H1 (cell line): ENCODE results near the gene NOTUM. TPM values are rescaled to one million over a fixed set of nuclear protein-coding genes. Genes with fewer than 3 reads are reported as not detected.

Experiments
- CTCF ChIA-PET: fragments of 300-600 bp; sonication (Branson Sonifier 250); formaldehyde crosslinking; loops from one replicate; lab custom pipeline; 2021; ENCODE audit not compliant: partially characterized antibody; lab: Charles Lee
- POLR2A ChIA-PET: fragments of 300-600 bp; sonication (Branson Sonifier 250); formaldehyde crosslinking; loops from one replicate; lab custom pipeline; 2021; ENCODE audit warnings: inconsistent platforms; ENCODE audit not compliant: partially characterized antibody; lab: Charles Lee
- DNase-seq, 2 experiments: peaks; one replicate each; pipeline versions ENCODE4 v3.0.0 to v3.0.0-alpha.2; 2010 to 2022; ENCODE audit warnings: low spot score in 2 of 2, low read depth in 1 of 2, mixed read lengths in 1 of 2
- FAIRE-seq: peaks from 2 replicates; lab custom pipeline; 2011; peaks lifted over from hg19 to GRCh38; lab: Jason Lieb, UNC
- H2AFZ ChIP-seq: 2 replicates; pipeline ENCODE4 v1.8.1; 2012; ENCODE audit warnings: low read length, inconsistent platforms
- H2AK5ac ChIP-seq: 2 replicates; pipeline ENCODE4 v1.6.1; 2013; ENCODE audit warnings: low read depth, low read length
- H2BK120ac ChIP-seq: replicated peaks from 2 replicates; pipeline ENCODE3; 2013; ENCODE audit warnings: low read depth, low read length, inconsistent platforms
- H2BK12ac ChIP-seq: 2 replicates; pipeline ENCODE4 v1.6.1; 2013; ENCODE audit warnings: low read depth, low read length
- H2BK15ac ChIP-seq: 2 replicates; pipeline ENCODE4 v1.6.1; 2013; ENCODE audit warnings: low read length
- H2BK20ac ChIP-seq: 2 replicates; pipeline ENCODE4 v1.6.1; 2013; ENCODE audit warnings: low read length
- H2BK5ac ChIP-seq: 2 replicates; pipeline ENCODE4 v1.6.1; 2013; ENCODE audit warnings: low read depth, low read length
- H3K14ac ChIP-seq: 2 replicates; pipeline ENCODE4 v1.6.1; 2013; ENCODE audit warnings: inconsistent platforms; ENCODE audit not compliant: insufficient read length
- H3K18ac ChIP-seq: 2 replicates; pipeline ENCODE4 v1.6.1; 2013; ENCODE audit warnings: low read length; ENCODE audit errors: extremely low read depth
- H3K23ac ChIP-seq: 2 replicates; pipeline ENCODE4 v1.6.1; 2013; ENCODE audit warnings: inconsistent platforms; ENCODE audit not compliant: insufficient read length
- H3K23me2 ChIP-seq: 2 replicates; pipeline ENCODE4 v1.6.1; 2013; ENCODE audit warnings: low read depth, low read length
- H3K27ac ChIP-seq: 2 replicates; pipeline ENCODE4 v1.6.1; 2011; ENCODE audit warnings: low read depth, low read length, inconsistent platforms
- H3K27me3 ChIP-seq, 4 experiments: replicated peaks in 1 of 4; 1 replicate in 1 of 4; 2 replicates in 3 of 4; pipeline versions ENCODE4 v1.6.1 to v1.8.1; 2011 to 2013; ENCODE audit warnings: low read length in 3 of 4, mild to moderate bottlenecking in 3 of 4, inconsistent platforms in 2 of 4, mixed read lengths in 2 of 4, moderate library complexity in 1 of 4; ENCODE audit not compliant: control insufficient read depth in 3 of 4, insufficient read depth in 3 of 4; ENCODE audit errors: extremely low read depth in 1 of 4
- H3K36me3 ChIP-seq, 4 experiments: 2 replicates each; pipeline versions ENCODE4 v1.6.1 to v1.8.1; 2011 to 2013; ENCODE audit warnings: mild to moderate bottlenecking in 4 of 4, low read length in 3 of 4, moderate library complexity in 2 of 4, control low read depth in 1 of 4, inconsistent platforms in 1 of 4; ENCODE audit not compliant: insufficient read depth in 4 of 4, control insufficient read depth in 2 of 4
- H3K4ac ChIP-seq: replicated peaks from 2 replicates; pipeline ENCODE3; 2013; ENCODE audit warnings: low read length, low read depth, mixed read lengths, inconsistent platforms; ENCODE audit not compliant: insufficient read length
- H3K4me1 ChIP-seq, 4 experiments: replicated peaks in 1 of 4; 1 replicate in 1 of 4; 2 replicates in 3 of 4; pipeline versions ENCODE4 v1.6.1 to v1.8.1; 2011 to 2013; ENCODE audit warnings: low read length in 3 of 4, inconsistent platforms in 2 of 4, mixed read lengths in 1 of 4; ENCODE audit not compliant: insufficient read depth in 4 of 4, control insufficient read depth in 3 of 4
- H3K4me2 ChIP-seq, 2 experiments: 2 replicates each; pipeline versions ENCODE4 v1.6.1 to v1.8.1; 2011 to 2013; ENCODE audit warnings: low read depth in 2 of 2, low read length in 2 of 2, control low read depth in 1 of 2, inconsistent platforms in 1 of 2, mild to moderate bottlenecking in 1 of 2; ENCODE audit not compliant: insufficient read depth in 1 of 2
- H3K4me3 ChIP-seq, 4 experiments: fragments of 200-600, 300-600 bp in 1 of 4; sonication (generic), shearing (Covaris generic), sonication (Bioruptor Twin) in 1 of 4; 2 replicates each; pipeline versions ENCODE4 v1.5.1 to v1.8.1; 2011 to 2016; ENCODE audit warnings: low read length in 4 of 4, low read depth in 3 of 4, control low read depth in 2 of 4, inconsistent platforms in 2 of 4, mild to moderate bottlenecking in 2 of 4, mixed read lengths in 1 of 4, moderate library complexity in 1 of 4; ENCODE audit not compliant: insufficient read depth in 2 of 4; ENCODE audit errors: extremely low read depth in 1 of 4
- H3K56ac ChIP-seq: replicated peaks from 2 replicates; pipeline ENCODE3; 2013; ENCODE audit warnings: low read depth, mild to moderate bottlenecking, mixed read lengths, low read length, inconsistent platforms; ENCODE audit not compliant: insufficient read length
- H3K79me1 ChIP-seq: 2 replicates; pipeline ENCODE4 v1.6.1; 2013; ENCODE audit warnings: low read depth, low read length, control low read depth
- H3K79me2 ChIP-seq, 2 experiments: 2 replicates each; pipeline versions ENCODE4 v1.6.1 to v1.8.1; 2012 to 2013; ENCODE audit warnings: low read length in 2 of 2, mild to moderate bottlenecking in 2 of 2, inconsistent platforms in 1 of 2; ENCODE audit not compliant: insufficient read depth in 2 of 2, control insufficient read depth in 1 of 2
- H3K9ac ChIP-seq, 4 experiments: replicated peaks in 1 of 4; 1 replicate in 1 of 4; 2 replicates in 3 of 4; pipeline versions ENCODE4 v1.6.1 to v1.8.1; 2011 to 2013; ENCODE audit warnings: low read depth in 3 of 4, low read length in 3 of 4, control low read depth in 2 of 4, mild to moderate bottlenecking in 2 of 4, moderate library complexity in 2 of 4, inconsistent platforms in 1 of 4; ENCODE audit errors: extremely low read depth in 1 of 4
- H3K9me3 ChIP-seq, 2 experiments: 2 replicates each; pipeline versions ENCODE4 v1.6.1 to v1.8.1; 2012 to 2013; ENCODE audit warnings: mild to moderate bottlenecking in 2 of 2, moderate library complexity in 2 of 2, control low read depth in 1 of 2, inconsistent platforms in 1 of 2, low read depth in 1 of 2, low read length in 1 of 2, mixed read lengths in 1 of 2; ENCODE audit not compliant: insufficient read depth in 2 of 2
- H4K20me1 ChIP-seq, 2 experiments: replicated peaks in 1 of 2; 2 replicates each; pipeline versions ENCODE3 to v1.8.1; 2011 to 2013; ENCODE audit warnings: inconsistent platforms in 2 of 2, low read length in 2 of 2, mild to moderate bottlenecking in 1 of 2; ENCODE audit not compliant: insufficient read depth in 2 of 2, control insufficient read depth in 1 of 2
- H4K5ac ChIP-seq: 2 replicates; pipeline ENCODE4 v1.6.1; 2013; ENCODE audit warnings: low read length, low read depth, mixed read lengths, inconsistent platforms; ENCODE audit not compliant: insufficient read length
- H4K8ac ChIP-seq: 2 replicates; pipeline ENCODE4 v1.8.0; 2013; ENCODE audit warnings: mild to moderate bottlenecking, moderate library complexity, low read length, inconsistent platforms; ENCODE audit not compliant: insufficient read depth; ENCODE audit errors: extremely low read depth
- H4K91ac ChIP-seq: replicated peaks from 2 replicates; pipeline ENCODE3; 2013; ENCODE audit warnings: low read length, mixed read lengths, inconsistent platforms; ENCODE audit not compliant: insufficient read length
- ASH2L ChIP-seq: fragments of 200-600, 300-600 bp; sonication (generic); IDR thresholded peaks from one replicate; pipeline ENCODE4 v1.7.1; 2017; ENCODE audit warnings: low read length
- ATF3 ChIP-seq: IDR thresholded peaks from 2 replicates; pipeline ENCODE4 v1.6.1; 2011; ENCODE audit warnings: low read depth, mild to moderate bottlenecking, low read length; ENCODE audit not compliant: insufficient read depth
- CBX5 ChIP-seq: fragments of 300-800, 300-1000 bp; sonication (generic); IDR thresholded peaks from 2 replicates; pipeline ENCODE4 v1.7.1; 2016; ENCODE audit warnings: antibody characterized with exemption, low read length, low read depth
- CBX8 ChIP-seq: fragments of 300-800, 300-1000 bp; sonication (generic); IDR thresholded peaks from 2 replicates; pipeline ENCODE4 v1.7.1; 2016; ENCODE audit warnings: low read depth, low read length, borderline replicate concordance
- CTCF ChIP-seq, 3 experiments: IDR thresholded peaks; 1 replicate in 2 of 3; 2 replicates in 1 of 3; pipeline versions ENCODE4 v1.5.1 to v1.6.1; 2011; ENCODE audit warnings: low read length in 3 of 3, mild to moderate bottlenecking in 3 of 3, inconsistent platforms in 2 of 3, low read depth in 1 of 3, moderate library complexity in 1 of 3; ENCODE audit not compliant: insufficient read depth in 1 of 3; ENCODE audit errors: control extremely low read depth in 1 of 3
- SP1 ChIP-seq: IDR thresholded peaks from 2 replicates; pipeline ENCODE4 v1.6.1; 2011; ENCODE audit warnings: low read depth, low read length
- SRF ChIP-seq: IDR thresholded peaks from 2 replicates; pipeline ENCODE4 v1.6.1; 2011; ENCODE audit warnings: mild to moderate bottlenecking, low read depth, low read length, moderate library complexity
- TAF7 ChIP-seq: optimal IDR thresholded peaks from 2 replicates; pipeline ENCODE3; 2011; ENCODE audit warnings: low read depth, mild to moderate bottlenecking, inconsistent platforms, low read length, moderate library complexity, borderline replicate concordance
- WGBS, 2 experiments: shearing (Covaris generic) in 1 of 2; methylation state at CpG; one replicate each; pipeline versions ENCODE4 v1.1.6 to v1.1.7; 2013 to 2015; ENCODE audit warnings: low lambda C conversion rate in 2 of 2, mixed read lengths in 2 of 2, inconsistent platforms in 1 of 2, low coverage in 1 of 2, missing lambda C conversion rate in 1 of 2; ENCODE audit not compliant: insufficient replicate concordance in 2 of 2, insufficient coverage in 1 of 2, insufficient read length in 1 of 2; ENCODE audit errors: extremely low coverage in 1 of 2, missing lambda C conversion rate in 1 of 2; 5-methylcytosine and 5-hydroxymethylcytosine counted together
- polyA plus RNA-seq, 7 experiments: library from polyadenylated mRNA; depleted of rRNA in 3 of 7; stranded (reverse) in 5 of 7; unstranded in 2 of 7; fragments of >200 nt in 5 of 7; fragments of 200-250 nt in 2 of 7; gene quantifications; 1 replicate in 5 of 7; 2 replicates in 1 of 7; 4 replicates in 1 of 7; pipeline versions ENCODE4 v1.2.1 to v1.2.3, GENCODE V29; 2011 to 2013; ENCODE audit warnings: missing spikeins in 2 of 7, mixed read lengths in 2 of 7
- total RNA-seq: library from RNA; stranded (reverse); fragmentation: NEBNext Ultra II Directional; extraction: Animal tissue kit (Norgen Biotek cat#: 25700); gene quantifications from 2 replicates; pipeline ENCODE4 v1.2.1, GENCODE V29; 2021

NOTUM gene
- total and polyA plus RNA-seq, 2 of the 8 experiments (the other 6 are each of a cell fraction or from before 2014, with no cell fraction given): 0.45 to 0.76 TPM

GRCh38 chr17:81914103-81914850 lies 46.7 kb downstream of the NOTUM start:
- no peak overlapping the region for H2BK15ac ChIP-seq
- POLR2A ChIA-PET: interaction anchor here (0.9 to 8.7 kb wide), 5 partner anchors 8 to 102 kb away, joined by 3 to 135 read pairs (median 3); partner anchors contain the start of gene MAFG
- peaks cover 5% of the 10 kb centered on the region for H3K79me1 ChIP-seq
- H3K14ac ChIP-seq: no peak overlapping the region
- H3K23me2 ChIP-seq: peaks cover 11% of the 10 kb centered on the region
- peaks cover 6 to 40% of the 10 kb centered on the region in 2 experiments for H4K20me1 ChIP-seq
- no peak overlapping the region for H2BK120ac ChIP-seq
- 95% methylated on average over 32 of the region's 36 CpGs; no CpG with 5 or more reads in 1 of the 2 experiments for WGBS, 2 experiments
- peaks cover 8 to 25% (median 20%) of the 10 kb centered on the region in 4 experiments for H3K36me3 ChIP-seq
- H3K27me3 ChIP-seq: peaks cover 0 to 4% (median 2%) of the 10 kb centered on the region in 4 experiments; a peak in 2 of 7 replicates
- H3K56ac ChIP-seq: no peak overlapping the region
- no peak overlapping the region for H2AK5ac ChIP-seq
- FAIRE-seq (no peak), DNase-seq (no peak)
- peaks cover 0 to 16% of the 10 kb centered on the region in 2 experiments; a peak in 2 of 4 replicates for H3K79me2 ChIP-seq
- peaks cover 0 to 20% (median 8%) of the 10 kb centered on the region in 4 experiments; a peak in 6 of 7 replicates for H3K4me1 ChIP-seq
- H3K4me3 ChIP-seq: no peak overlapping the region
- H3K27ac ChIP-seq: no peak overlapping the region
- CTCF ChIA-PET: interaction anchor here (0.9 to 2.8 kb wide), 7 partner anchors 8 to 292 kb away, joined by 3 to 12 read pairs (median 4); partner anchors contain the start of genes MAFG and NOTUM
- no peak overlapping the region for H3K4ac ChIP-seq
- H3K4me2 ChIP-seq: no peak overlapping the region
- H4K5ac ChIP-seq: no peak overlapping the region
- H2BK12ac ChIP-seq: no peak overlapping the region
- no peak overlapping the region for H3K9ac ChIP-seq
- H3K23ac ChIP-seq: no peak overlapping the region
- H2BK5ac ChIP-seq: no peak overlapping the region; the same call in 1 of the 2 replicates
- H3K18ac ChIP-seq: no peak overlapping the region
- H4K8ac ChIP-seq: peak overlapping the region; percentile 47; the same call in 1 of the 2 replicates
- no peak overlapping the region for H4K91ac ChIP-seq
- H2BK20ac ChIP-seq: no peak overlapping the region
- H2AFZ ChIP-seq: no peak overlapping the region
- no peaks in the 10 kb centered on the region for H3K9me3 ChIP-seq
- TF ChIP-seq CBX8 (no peak), CBX5 (no peak), TAF7 (no peak), CTCF (IDR thresholded peaks at IDR 0.05; ENCODE audit: control extremely low read depth in 1 of 3, insufficient read depth in 1 of 3, low read depth in 1 of 3, low read length in 3 of 3) (no peak), ATF3 (no peak), SRF (no peak), ASH2L (no peak), SP1 (no peak)
